CD14-positive monocyte (primary cell): ENCODE measurements around the gene ADIG. TPM values are rescaled to one million over a fixed set of nuclear protein-coding genes. Genes with fewer than 3 reads are reported as not detected.

Experiments
- DNase-seq, 3 donors: peaks; one replicate each; pipeline ENCODE4 v3.0.0-alpha.2; 2011 to 2022
- H2AFZ ChIP-seq: 2 replicates; pipeline ENCODE4 v1.6.0; 2012; ENCODE audit warnings: mild to moderate bottlenecking, low read depth, low read length, inconsistent platforms; ENCODE audit not compliant: insufficient read depth, poor library complexity, severe bottlenecking
- H3K27ac ChIP-seq, 2 donors: 1 replicate in 1 of 2; 2 replicates in 1 of 2; pipeline ENCODE4 v1.5.1; 2012 to 2013; ENCODE audit warnings: low read length in 2 of 2, control low read depth in 1 of 2, inconsistent platforms in 1 of 2, low read depth in 1 of 2, mild to moderate bottlenecking in 1 of 2
- H3K27me3 ChIP-seq, 2 donors: one replicate each; pipeline versions ENCODE4 v1.6.0 to v1.6.1; 2011 to 2013; ENCODE audit warnings: low read length in 2 of 2; ENCODE audit not compliant: control insufficient read depth in 2 of 2, insufficient read depth in 2 of 2
- H3K36me3 ChIP-seq, 2 donors: replicated peaks in 1 of 2; 1 replicate in 1 of 2; 2 replicates in 1 of 2; pipeline versions ENCODE4 v1.5.1 to v1.6.1; 2012 to 2013; ENCODE audit warnings: low read length in 2 of 2, control low read depth in 1 of 2, inconsistent platforms in 1 of 2, mild to moderate bottlenecking in 1 of 2; ENCODE audit not compliant: insufficient read depth in 2 of 2, control insufficient read depth in 1 of 2
- H3K4me1 ChIP-seq, 2 donors: 1 replicate in 1 of 2; 2 replicates in 1 of 2; pipeline versions ENCODE4 v1.5.1 to v1.6.1; 2012 to 2013; ENCODE audit warnings: low read length in 2 of 2, control low read depth in 1 of 2, inconsistent platforms in 1 of 2, mild to moderate bottlenecking in 1 of 2, moderate library complexity in 1 of 2; ENCODE audit not compliant: insufficient read depth in 2 of 2, control insufficient read depth in 1 of 2
- H3K4me2 ChIP-seq: replicated peaks from 2 replicates; pipeline ENCODE3; 2012; ENCODE audit warnings: low read length, moderate library complexity, mild to moderate bottlenecking; ENCODE audit not compliant: poor library complexity, severe bottlenecking; ENCODE audit errors: extremely low read depth
- H3K4me3 ChIP-seq, 3 experiments: fragments of 200-600 bp in 1 of 3; sonication (generic) in 1 of 3; replicated peaks in 1 of 3; 1 replicate in 2 of 3; 2 replicates in 1 of 3; pipeline ENCODE4 v1.5.1; 2011 to 2013; ENCODE audit warnings: low read length in 3 of 3, mild to moderate bottlenecking in 3 of 3, control low read depth in 2 of 3, low read depth in 2 of 3, inconsistent platforms in 1 of 3, moderate library complexity in 1 of 3
- H3K79me2 ChIP-seq: 2 replicates; pipeline ENCODE4 v1.6.0; 2012; ENCODE audit warnings: mild to moderate bottlenecking, control low read depth, inconsistent platforms, low read length, moderate library complexity; ENCODE audit not compliant: insufficient read depth
- H3K9ac ChIP-seq: 2 replicates; pipeline ENCODE4 v1.6.0; 2017; ENCODE audit warnings: low read length, mild to moderate bottlenecking; ENCODE audit not compliant: insufficient read depth, poor library complexity, severe bottlenecking
- H3K9me3 ChIP-seq, 2 donors: replicated peaks in 1 of 2; 1 replicate in 1 of 2; 2 replicates in 1 of 2; pipeline versions ENCODE4 v1.5.1 to v1.6.1; 2012 to 2013; ENCODE audit warnings: low read length in 2 of 2, control low read depth in 1 of 2; ENCODE audit not compliant: control insufficient read depth in 1 of 2, insufficient read depth in 1 of 2
- H4K20me1 ChIP-seq: 2 replicates; pipeline ENCODE4 v1.6.0; 2012; ENCODE audit warnings: mild to moderate bottlenecking, low read length, control low read depth, moderate library complexity; ENCODE audit not compliant: insufficient read depth
- H3K27ac Mint-ChIP-seq, 7 donors: one replicate each; pipeline ENCODE4 v1.8.0; 2020; ENCODE audit warnings: mild to moderate bottlenecking in 7 of 7, mixed read lengths in 7 of 7, moderate library complexity in 6 of 7, inconsistent platforms in 2 of 7
- H3K27me3 Mint-ChIP-seq, 3 donors: one replicate each; pipeline ENCODE4 v1.8.0; 2021 to 2022; ENCODE audit warnings: low read depth in 3 of 3, mild to moderate bottlenecking in 3 of 3, mixed read lengths in 3 of 3, moderate library complexity in 3 of 3, inconsistent platforms in 1 of 3
- H3K36me3 Mint-ChIP-seq, 2 donors: one replicate each; pipeline ENCODE4 v1.8.0; 2020; ENCODE audit warnings: mixed read lengths in 2 of 2, inconsistent platforms in 1 of 2, mild to moderate bottlenecking in 1 of 2
- H3K4me1 Mint-ChIP-seq: one replicate; pipeline ENCODE4 v1.8.0; 2020; ENCODE audit warnings: mild to moderate bottlenecking, mixed read lengths
- H3K4me3 Mint-ChIP-seq, 2 donors: one replicate each; pipeline ENCODE4 v1.8.0; 2020; ENCODE audit warnings: mild to moderate bottlenecking in 2 of 2, mixed read lengths in 2 of 2, moderate library complexity in 1 of 2
- H3K9me3 Mint-ChIP-seq, 7 donors: one replicate each; pipeline ENCODE4 v1.8.0; 2020 to 2022; ENCODE audit warnings: mixed read lengths in 7 of 7, mild to moderate bottlenecking in 6 of 7, moderate library complexity in 6 of 7, inconsistent platforms in 2 of 7
- WGBS: methylation state at CpG from one replicate; pipeline ENCODE4 v1.1.5; 2013; ENCODE audit warnings: missing lambda C conversion rate; ENCODE audit not compliant: insufficient coverage; 5-methylcytosine and 5-hydroxymethylcytosine counted together
- intact Hi-C, 2 donors: fragments of 100-400 bp; cut with micrococcal nuclease; formaldehyde crosslinking; loops; one replicate each; pipeline versions ENCODE4 v1.15.0 to v1.15.1; 2023
- polyA plus RNA-seq, 3 donors: library from polyadenylated mRNA; depleted of rRNA in 1 of 3; unstranded in 2 of 3; stranded (reverse) in 1 of 3; fragments of 300-500 nt in 2 of 3; fragments of >200 nt in 1 of 3; fragmentation: Illumina TruSeq in 2 of 3; gene quantifications; 1 replicate in 2 of 3; 2 replicates in 1 of 3; pipeline ENCODE4 v1.2.3, GENCODE V29; 2012 to 2021
- TF ChIP-seq, protein P1 (sequence below): fragments of 200-600 bp; IDR thresholded peaks from one replicate; pipeline ENCODE4 v1.8.0; 2022; ENCODE audit warnings: antibody characterized with exemption, mild to moderate bottlenecking

ADIG gene
- polyA plus RNA-seq, 3 donors, result not detected

DNA sequence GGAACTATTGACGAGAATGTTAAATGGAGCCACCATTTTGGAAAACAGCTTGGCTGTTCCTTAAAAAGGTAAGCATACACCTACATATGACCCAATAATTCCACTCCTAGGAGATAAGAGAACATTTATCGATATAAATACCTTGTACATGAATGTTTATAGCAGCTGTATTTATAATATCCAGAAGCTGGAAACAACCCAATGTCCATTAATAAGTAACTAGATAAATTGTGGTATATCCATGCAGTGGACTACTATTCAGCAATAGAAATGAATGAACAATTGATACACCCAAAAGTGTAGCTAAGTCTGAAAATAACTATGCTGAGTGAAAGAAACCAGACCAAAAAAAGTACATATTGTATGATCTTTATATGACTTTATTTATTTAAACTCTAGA, 42.2 kb upstream of the ADIG start:
- H3K36me3 Mint-ChIP-seq, result peaks cover 86 to 95% of the 10 kb centered on the region in 2 donors
- H3K9me3 Mint-ChIP-seq, result no peaks in the 10 kb centered on the region

DNA sequence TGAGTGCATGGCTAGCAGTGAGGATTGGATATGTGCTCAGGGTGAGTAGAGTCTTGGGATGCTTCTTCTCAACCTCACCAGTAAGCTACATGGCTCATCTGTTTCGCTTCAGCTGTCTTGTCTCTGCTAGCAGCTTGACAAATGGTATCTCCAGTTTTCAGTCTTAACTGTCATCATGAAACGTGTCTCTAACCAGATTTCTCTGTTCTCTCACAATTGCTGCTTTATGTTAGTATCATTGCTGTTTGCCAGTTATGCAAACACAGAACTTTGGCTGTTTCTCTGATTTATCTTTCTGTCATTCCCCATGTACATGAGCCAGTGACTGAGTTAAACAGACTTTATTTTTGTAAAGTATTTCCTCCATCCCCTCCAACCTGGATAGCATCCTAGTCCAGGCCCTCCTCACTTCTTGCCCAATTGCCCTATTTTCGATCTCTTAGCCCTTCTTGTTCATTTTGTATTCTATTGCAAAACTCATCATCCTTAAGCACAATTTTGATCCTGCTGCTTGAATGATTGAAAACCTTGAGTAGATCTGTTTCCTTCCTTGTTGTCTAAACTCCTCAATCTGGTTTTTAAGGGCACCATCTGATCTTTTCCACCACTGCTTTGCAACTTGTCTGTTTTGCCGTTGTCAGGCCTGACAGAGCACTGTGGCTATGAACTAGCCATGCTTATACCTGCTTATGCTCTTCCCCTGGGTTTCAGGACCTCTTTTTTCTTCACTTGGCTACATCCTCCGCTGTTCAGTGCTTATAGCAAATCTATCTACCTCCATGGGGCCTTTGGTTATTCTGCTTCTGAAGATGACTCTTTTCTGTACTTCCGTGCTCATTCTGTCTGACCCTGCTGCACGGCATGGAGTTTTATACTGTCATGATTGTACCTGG, 37.7 kb upstream of the ADIG start:
- Histone ChIP-seq H3K4me2 (no peak overlapping the region), H3K4me1 (no peaks in the 10 kb centered on the region), H3K4me3 (no peak overlapping the region), H3K27ac (no peak overlapping the region), H3K36me3 (peaks cover 98 to 100% of the 10 kb centered on the region in 2 donors), H3K9me3 (no peaks in the 10 kb centered on the region), H3K9ac (no peak overlapping the region), H3K27me3 (no peaks in the 10 kb centered on the region), H4K20me1 (no peaks in the 10 kb centered on the region), H2AFZ (no peak overlapping the region), H3K79me2 (no peaks in the 10 kb centered on the region)
- no peak for DNase-seq
- no peak overlapping the region for H3K4me3 Mint-ChIP-seq
- no peaks in the 10 kb centered on the region for H3K4me1 Mint-ChIP-seq
- peaks cover 88 to 94% of the 10 kb centered on the region in 2 donors for H3K36me3 Mint-ChIP-seq
- H3K27me3 Mint-ChIP-seq, result no peaks in the 10 kb centered on the region
- no peaks in the 10 kb centered on the region for H3K9me3 Mint-ChIP-seq
- intact Hi-C loops, result no loop called here
- TF ChIP-seq, protein P1, sequence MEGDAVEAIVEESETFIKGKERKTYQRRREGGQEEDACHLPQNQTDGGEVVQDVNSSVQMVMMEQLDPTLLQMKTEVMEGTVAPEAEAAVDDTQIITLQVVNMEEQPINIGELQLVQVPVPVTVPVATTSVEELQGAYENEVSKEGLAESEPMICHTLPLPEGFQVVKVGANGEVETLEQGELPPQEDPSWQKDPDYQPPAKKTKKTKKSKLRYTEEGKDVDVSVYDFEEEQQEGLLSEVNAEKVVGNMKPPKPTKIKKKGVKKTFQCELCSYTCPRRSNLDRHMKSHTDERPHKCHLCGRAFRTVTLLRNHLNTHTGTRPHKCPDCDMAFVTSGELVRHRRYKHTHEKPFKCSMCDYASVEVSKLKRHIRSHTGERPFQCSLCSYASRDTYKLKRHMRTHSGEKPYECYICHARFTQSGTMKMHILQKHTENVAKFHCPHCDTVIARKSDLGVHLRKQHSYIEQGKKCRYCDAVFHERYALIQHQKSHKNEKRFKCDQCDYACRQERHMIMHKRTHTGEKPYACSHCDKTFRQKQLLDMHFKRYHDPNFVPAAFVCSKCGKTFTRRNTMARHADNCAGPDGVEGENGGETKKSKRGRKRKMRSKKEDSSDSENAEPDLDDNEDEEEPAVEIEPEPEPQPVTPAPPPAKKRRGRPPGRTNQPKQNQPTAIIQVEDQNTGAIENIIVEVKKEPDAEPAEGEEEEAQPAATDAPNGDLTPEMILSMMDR, result no peak
- WGBS, result 94% methylated on average over 5 of the region's 7 CpGs
- no peak overlapping the region for H3K27ac Mint-ChIP-seq

More for the DNA sequence above, 42.2 kb upstream of the ADIG start:
- Histone ChIP-seq H3K79me2 (no peaks in the 10 kb centered on the region), H3K4me3 (no peak overlapping the region), H3K9me3 (no peaks in the 10 kb centered on the region), H3K27me3 (no peaks in the 10 kb centered on the region), H3K27ac (no peak overlapping the region), H3K36me3 (peaks cover 98 to 100% of the 10 kb centered on the region in 2 donors), H3K4me1 (no peaks in the 10 kb centered on the region), H4K20me1 (no peaks in the 10 kb centered on the region), H3K9ac (no peak overlapping the region), H2AFZ (no peak overlapping the region), H3K4me2 (no peak overlapping the region)
- Mint-ChIP-seq H3K27me3 (peaks cover 0 to 1% (median 0%) of the 10 kb centered on the region in 3 donors), H3K27ac (no peak overlapping the region), H3K4me1 (no peaks in the 10 kb centered on the region), H3K4me3 (no peak overlapping the region)
- intact Hi-C loops, result no loop called here
- no peak for DNase-seq
- TF ChIP-seq, protein P1, result no peak
- WGBS, result no CpG with 5 or more reads among the region's 2 CpGs
